K562 (cell line): Measurements from ENCODE around the gene CRADD. TPM values are rescaled to one million over a fixed set of nuclear protein-coding genes. Genes with fewer than 3 reads are reported as not detected.

Source experiments
- ATAC-seq: fragments of 200-7000 bp; cut with Tn5 transposase; 3 replicates; pipeline ENCODE4 v1.9.1; 2020; ENCODE audit warnings: moderate library complexity
- BruUV-seq: library from RNA; stranded (reverse); fragments of 400-500 nt; replicated peaks from 2 replicates; lab custom pipeline; 2021; lab: Mats Ljungman, UMichigan
- CTCF ChIA-PET: fragments of 300-600 bp; formaldehyde crosslinking; extraction: SDS; loops from one replicate; lab custom pipeline; 2021; ENCODE audit warnings: low intra/inter-chr PET ratio; lab: Yijun Ruan, JAX
- POLR2A ChIA-PET: fragments of 300-600, 350-650 bp; sonication (Branson Sonifier 250); formaldehyde crosslinking; extraction: SDS; loops from one replicate; lab custom pipeline; 2021; ENCODE audit warnings: antibody characterized with exemption, inconsistent platforms; lab: Yijun Ruan, JAX
- DNase-seq, 4 experiments: peaks; one replicate each; pipeline versions ENCODE4 v3.0.0 to v3.0.0-alpha.2; 2011 to 2018; ENCODE audit warnings: low spot score in 3 of 4, mixed read lengths in 3 of 4; ENCODE audit errors: extremely low read depth in 1 of 4
- FAIRE-seq: peaks from 2 replicates; lab custom pipeline; 2011; peaks lifted over from hg19 to GRCh38; lab: Jason Lieb, UNC
- H2AFZ ChIP-seq: 2 replicates; pipeline ENCODE4 v1.6.0; 2011; ENCODE audit warnings: low read depth, low read length, control low read depth, inconsistent platforms
- H3K27ac ChIP-seq: fragments of 200-600 bp; 3 replicates; pipeline ENCODE4 v1.8.0; 2011; ENCODE audit warnings: low read depth, mild to moderate bottlenecking, control low read depth, inconsistent platforms, low read length, moderate library complexity, mixed read lengths; ENCODE audit errors: extremely low read depth
- H3K27me3 ChIP-seq, 2 experiments: fragments of 300-600 bp in 1 of 2; 2 replicates in 1 of 2; 3 replicates in 1 of 2; pipeline versions ENCODE4 v1.6.0 to v1.8.0; 2011; ENCODE audit warnings: inconsistent platforms in 2 of 2, low read length in 2 of 2, mild to moderate bottlenecking in 1 of 2, mixed read lengths in 1 of 2, moderate library complexity in 1 of 2; ENCODE audit not compliant: control insufficient read depth in 2 of 2, insufficient read depth in 2 of 2
- H3K36me3 ChIP-seq: fragments of 300-600 bp; 3 replicates; pipeline ENCODE4 v1.8.0; 2011; ENCODE audit warnings: mild to moderate bottlenecking, low read length, inconsistent platforms; ENCODE audit not compliant: control insufficient read depth, insufficient read depth
- H3K4me1 ChIP-seq, 2 experiments: fragments of 200-600 bp in 1 of 2; replicated peaks in 1 of 2; 2 replicates in 1 of 2; 3 replicates in 1 of 2; pipeline versions ENCODE4 v1.5.1 to v1.8.0; 2011; ENCODE audit warnings: inconsistent platforms in 2 of 2, low read length in 2 of 2, mild to moderate bottlenecking in 1 of 2, mixed read lengths in 1 of 2, moderate library complexity in 1 of 2; ENCODE audit not compliant: control insufficient read depth in 2 of 2, insufficient read depth in 2 of 2
- H3K4me2 ChIP-seq: 2 replicates; pipeline ENCODE4 v1.6.1; 2011; ENCODE audit warnings: low read length, control low read depth, inconsistent platforms, mixed read lengths; ENCODE audit not compliant: insufficient read depth
- H3K4me3 ChIP-seq: fragments of 200-600 bp; sonication (generic), shearing (Covaris generic); 2 replicates; pipeline ENCODE4 v1.5.1; 2016; ENCODE audit warnings: control low read depth, inconsistent platforms
- H3K79me2 ChIP-seq: fragments of 200-600 bp; 3 replicates; pipeline ENCODE4 v1.8.0; 2011; ENCODE audit warnings: low read length, inconsistent platforms; ENCODE audit not compliant: control insufficient read depth, insufficient read depth
- H3K9ac ChIP-seq, 2 experiments: 2 replicates each; pipeline versions ENCODE4 v1.6.0 to v1.6.1; 2011; ENCODE audit warnings: low read depth in 2 of 2, low read length in 2 of 2, control low read depth in 1 of 2, inconsistent platforms in 1 of 2, mild to moderate bottlenecking in 1 of 2, mixed read lengths in 1 of 2; ENCODE audit not compliant: insufficient read depth in 1 of 2
- H3K9me1 ChIP-seq: one replicate; pipeline ENCODE4 v1.6.0; 2011; ENCODE audit warnings: inconsistent platforms, mild to moderate bottlenecking, low read length, moderate library complexity; ENCODE audit not compliant: control insufficient read depth, insufficient read depth
- H3K9me3 ChIP-seq: replicated peaks from 2 replicates; pipeline ENCODE4 v1.5.1; 2011; ENCODE audit warnings: low read depth, low read length, inconsistent platforms; ENCODE audit not compliant: control insufficient read depth, insufficient read depth
- H4K20me1 ChIP-seq: replicated peaks from 2 replicates; pipeline ENCODE4 v1.6.1; 2011; ENCODE audit warnings: low read length, inconsistent platforms, mixed read lengths; ENCODE audit not compliant: control insufficient read depth, insufficient read depth
- EZH2 ChIP-seq: IDR thresholded peaks from 2 replicates; pipeline ENCODE4 v1.6.1; 2012; ENCODE audit warnings: low read depth, mild to moderate bottlenecking, inconsistent platforms, low read length, borderline replicate concordance
- RAD21 ChIP-seq, 2 experiments: fragments of 250-450 bp in 1 of 2; fragments of 450-650 bp in 1 of 2; sonication (Bioruptor Pico) in 1 of 2; formaldehyde crosslinking in 1 of 2; IDR thresholded peaks in 1 of 2; conservative IDR thresholded peaks in 1 of 2; 2 replicates each; pipeline versions ENCODE4 v1.4.0 to v1.8.0; 2020 to 2022; ENCODE audit warnings: mild to moderate bottlenecking in 2 of 2, moderate library complexity in 1 of 2
- WGBS: fragments of 100-300 bp; shearing (Covaris generic); methylation state at CpG from one replicate; pipeline ENCODE4 v1.1.6; 2016; ENCODE audit warnings: low coverage, mixed read lengths; ENCODE audit not compliant: insufficient coverage; ENCODE audit errors: missing lambda C conversion rate; 5-methylcytosine and 5-hydroxymethylcytosine counted together
- in situ Hi-C: fragments of 300-500 bp; cut with MboI; formaldehyde crosslinking; loops from 4 replicates; pipeline ENCODE4 v1.15.0; 2018; ENCODE audit warnings: inconsistent platforms, mixed read lengths
- intact Hi-C: fragments of 100-400 bp; cut with micrococcal nuclease; formaldehyde crosslinking; loops from 2 replicates; pipeline ENCODE4 v1.14.2; 2022
- polyA plus RNA-seq, 8 experiments: library from polyadenylated mRNA; depleted of rRNA in 4 of 8; stranded (reverse) in 5 of 8; unstranded in 3 of 8; fragments of >200 nt; fragmentation: Nextera tagmentation in 2 of 8; fragmentation: Illumina TruSeq in 1 of 8; extraction: Ambion mirVana in 2 of 8; extraction: Trizol in 1 of 8; gene quantifications; 2 replicates each; pipeline versions ENCODE4 v1.2.1 to v1.2.3, GENCODE V29; 2011 to 2014; ENCODE audit warnings: inconsistent platforms in 1 of 8, missing spikeins in 1 of 8
- total RNA-seq, 7 experiments: library from RNA; depleted of rRNA in 6 of 7; stranded (reverse); fragments of >200 nt in 6 of 7; fragmentation: Illumina TruSeq in 2 of 7; extraction: Trizol in 2 of 7; gene quantifications; 2 replicates each; pipeline versions ENCODE4 v1.2.1 to v1.2.3, GENCODE V29; 2011 to 2021; ENCODE audit warnings: low replicate concordance in 1 of 7
- TF ChIP-seq, protein P1 (sequence below): fragments of 450-650 bp; formaldehyde crosslinking; IDR thresholded peaks from 2 replicates; pipeline ENCODE4 v1.4.0; 2020; ENCODE audit warnings: mild to moderate bottlenecking, moderate library complexity

Gene CRADD
- total and polyA plus RNA-seq, 9 of the 15 experiments (the other 6 are each of a cell fraction or from before 2014, with no cell fraction given): 20.5 to 41.1 (median 25.9) TPM

DNA sequence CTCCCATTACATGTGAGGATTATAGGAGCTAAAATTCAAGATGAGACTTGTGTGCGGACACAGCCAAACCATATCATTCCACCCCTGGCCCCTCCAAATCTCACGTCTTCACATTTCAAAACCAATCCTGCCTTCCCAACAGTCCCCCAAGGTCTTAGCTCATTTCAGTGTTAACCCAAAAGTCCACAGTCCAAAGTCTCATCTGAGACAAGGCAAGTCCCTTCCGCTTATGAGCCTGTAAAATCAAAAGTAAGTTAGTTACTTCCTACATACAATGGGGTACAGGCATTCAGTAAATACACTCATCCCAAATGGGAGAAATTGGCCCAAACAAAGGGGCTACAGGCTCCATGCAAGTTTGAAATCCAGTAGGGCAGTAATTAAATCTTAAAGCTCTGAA, 76.1 kb downstream of the CRADD start:
- no peak for TF ChIP-seq RAD21 (CRISPR knock-in tag; conservative IDR thresholded peaks at IDR 0.05 in 1 of 2, IDR thresholded peaks at IDR 0.05 in 1 of 2)
- TF ChIP-seq, protein P1, sequence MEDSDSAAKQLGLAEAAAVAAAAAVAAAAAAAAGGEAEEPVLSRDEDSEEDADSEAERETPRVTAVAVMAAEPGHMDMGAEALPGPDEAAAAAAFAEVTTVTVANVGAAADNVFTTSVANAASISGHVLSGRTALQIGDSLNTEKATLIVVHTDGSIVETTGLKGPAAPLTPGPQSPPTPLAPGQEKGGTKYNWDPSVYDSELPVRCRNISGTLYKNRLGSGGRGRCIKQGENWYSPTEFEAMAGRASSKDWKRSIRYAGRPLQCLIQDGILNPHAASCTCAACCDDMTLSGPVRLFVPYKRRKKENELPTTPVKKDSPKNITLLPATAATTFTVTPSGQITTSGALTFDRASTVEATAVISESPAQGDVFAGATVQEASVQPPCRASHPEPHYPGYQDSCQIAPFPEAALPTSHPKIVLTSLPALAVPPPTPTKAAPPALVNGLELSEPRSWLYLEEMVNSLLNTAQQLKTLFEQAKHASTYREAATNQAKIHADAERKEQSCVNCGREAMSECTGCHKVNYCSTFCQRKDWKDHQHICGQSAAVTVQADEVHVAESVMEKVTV (CRISPR knock-in tag): no peak
- no peak for TF ChIP-seq EZH2
- ChIA-PET POLR2A (interaction anchor here (1.0 kb wide), 1 partner anchor 9 kb away, joined by 3 read pairs; no protein-coding TSS in a partner anchor), CTCF (no interaction called here)
- Histone ChIP-seq H3K36me3 (no peaks in the 10 kb centered on the region), H3K27me3 (no peaks in the 10 kb centered on the region), H3K79me2 (peaks cover 7% of the 10 kb centered on the region; the same call in 2 of the 3 replicates), H3K4me2 (no peak overlapping the region), H4K20me1 (no peaks in the 10 kb centered on the region), H3K4me1 (peaks cover 7 to 38% of the 10 kb centered on the region in 2 experiments), H3K27ac (no peak overlapping the region), H2AFZ (no peak overlapping the region), H3K9me3 (peaks cover 15% of the 10 kb centered on the region), H3K4me3 (no peak overlapping the region), H3K9ac (no peak overlapping the region), H3K9me1 (no peaks in the 10 kb centered on the region)
- intact Hi-C loops: no loop called here
- no peak for ATAC-seq
- in situ Hi-C loops: no loop called here
- no peak for FAIRE-seq
- BruUV-seq: no TSS peak
- no peak for DNase-seq
- WGBS: 100% methylated on average over 3 of the region's 3 CpGs
